H1 (cell line): Measurements from ENCODE around the gene OXCT2. TPM values are rescaled to one million over a fixed set of nuclear protein-coding genes. Genes with fewer than 3 reads are reported as not detected.

Experiments
- CTCF ChIA-PET: fragments of 300-600 bp; sonication (Branson Sonifier 250); formaldehyde crosslinking; loops from one replicate; lab custom pipeline; 2021; ENCODE audit not compliant: partially characterized antibody; lab: Charles Lee
- POLR2A ChIA-PET: fragments of 300-600 bp; sonication (Branson Sonifier 250); formaldehyde crosslinking; loops from one replicate; lab custom pipeline; 2021; ENCODE audit warnings: inconsistent platforms; ENCODE audit not compliant: partially characterized antibody; lab: Charles Lee
- DNase-seq, 2 experiments: peaks; one replicate each; pipeline versions ENCODE4 v3.0.0 to v3.0.0-alpha.2; 2010 to 2022; ENCODE audit warnings: low spot score in 2 of 2, low read depth in 1 of 2, mixed read lengths in 1 of 2
- FAIRE-seq: peaks from 2 replicates; lab custom pipeline; 2011; peaks lifted over from hg19 to GRCh38; lab: Jason Lieb, UNC
- H2AFZ ChIP-seq: 2 replicates; pipeline ENCODE4 v1.8.1; 2012; ENCODE audit warnings: low read length, inconsistent platforms
- H2AK5ac ChIP-seq: 2 replicates; pipeline ENCODE4 v1.6.1; 2013; ENCODE audit warnings: low read depth, low read length
- H2BK120ac ChIP-seq: replicated peaks from 2 replicates; pipeline ENCODE3; 2013; ENCODE audit warnings: low read depth, low read length, inconsistent platforms
- H2BK12ac ChIP-seq: 2 replicates; pipeline ENCODE4 v1.6.1; 2013; ENCODE audit warnings: low read depth, low read length
- H2BK15ac ChIP-seq: 2 replicates; pipeline ENCODE4 v1.6.1; 2013; ENCODE audit warnings: low read length
- H2BK20ac ChIP-seq: 2 replicates; pipeline ENCODE4 v1.6.1; 2013; ENCODE audit warnings: low read length
- H2BK5ac ChIP-seq: 2 replicates; pipeline ENCODE4 v1.6.1; 2013; ENCODE audit warnings: low read depth, low read length
- H3K14ac ChIP-seq: 2 replicates; pipeline ENCODE4 v1.6.1; 2013; ENCODE audit warnings: inconsistent platforms; ENCODE audit not compliant: insufficient read length
- H3K18ac ChIP-seq: 2 replicates; pipeline ENCODE4 v1.6.1; 2013; ENCODE audit warnings: low read length; ENCODE audit errors: extremely low read depth
- H3K23ac ChIP-seq: 2 replicates; pipeline ENCODE4 v1.6.1; 2013; ENCODE audit warnings: inconsistent platforms; ENCODE audit not compliant: insufficient read length
- H3K23me2 ChIP-seq: 2 replicates; pipeline ENCODE4 v1.6.1; 2013; ENCODE audit warnings: low read depth, low read length
- H3K27ac ChIP-seq: 2 replicates; pipeline ENCODE4 v1.6.1; 2011; ENCODE audit warnings: low read depth, low read length, inconsistent platforms
- H3K27me3 ChIP-seq, 4 experiments: replicated peaks in 1 of 4; 1 replicate in 1 of 4; 2 replicates in 3 of 4; pipeline versions ENCODE4 v1.6.1 to v1.8.1; 2011 to 2013; ENCODE audit warnings: low read length in 3 of 4, mild to moderate bottlenecking in 3 of 4, inconsistent platforms in 2 of 4, mixed read lengths in 2 of 4, moderate library complexity in 1 of 4; ENCODE audit not compliant: control insufficient read depth in 3 of 4, insufficient read depth in 3 of 4; ENCODE audit errors: extremely low read depth in 1 of 4
- H3K36me3 ChIP-seq, 4 experiments: 2 replicates each; pipeline versions ENCODE4 v1.6.1 to v1.8.1; 2011 to 2013; ENCODE audit warnings: mild to moderate bottlenecking in 4 of 4, low read length in 3 of 4, moderate library complexity in 2 of 4, control low read depth in 1 of 4, inconsistent platforms in 1 of 4; ENCODE audit not compliant: insufficient read depth in 4 of 4, control insufficient read depth in 2 of 4
- H3K4ac ChIP-seq: replicated peaks from 2 replicates; pipeline ENCODE3; 2013; ENCODE audit warnings: low read length, low read depth, mixed read lengths, inconsistent platforms; ENCODE audit not compliant: insufficient read length
- H3K4me1 ChIP-seq, 4 experiments: replicated peaks in 1 of 4; 1 replicate in 1 of 4; 2 replicates in 3 of 4; pipeline versions ENCODE4 v1.6.1 to v1.8.1; 2011 to 2013; ENCODE audit warnings: low read length in 3 of 4, inconsistent platforms in 2 of 4, mixed read lengths in 1 of 4; ENCODE audit not compliant: insufficient read depth in 4 of 4, control insufficient read depth in 3 of 4
- H3K4me2 ChIP-seq, 2 experiments: 2 replicates each; pipeline versions ENCODE4 v1.6.1 to v1.8.1; 2011 to 2013; ENCODE audit warnings: low read depth in 2 of 2, low read length in 2 of 2, control low read depth in 1 of 2, inconsistent platforms in 1 of 2, mild to moderate bottlenecking in 1 of 2; ENCODE audit not compliant: insufficient read depth in 1 of 2
- H3K4me3 ChIP-seq, 4 experiments: fragments of 200-600, 300-600 bp in 1 of 4; sonication (generic), shearing (Covaris generic), sonication (Bioruptor Twin) in 1 of 4; 2 replicates each; pipeline versions ENCODE4 v1.5.1 to v1.8.1; 2011 to 2016; ENCODE audit warnings: low read length in 4 of 4, low read depth in 3 of 4, control low read depth in 2 of 4, inconsistent platforms in 2 of 4, mild to moderate bottlenecking in 2 of 4, mixed read lengths in 1 of 4, moderate library complexity in 1 of 4; ENCODE audit not compliant: insufficient read depth in 2 of 4; ENCODE audit errors: extremely low read depth in 1 of 4
- H3K56ac ChIP-seq: replicated peaks from 2 replicates; pipeline ENCODE3; 2013; ENCODE audit warnings: low read depth, mild to moderate bottlenecking, mixed read lengths, low read length, inconsistent platforms; ENCODE audit not compliant: insufficient read length
- H3K79me1 ChIP-seq: 2 replicates; pipeline ENCODE4 v1.6.1; 2013; ENCODE audit warnings: low read depth, low read length, control low read depth
- H3K79me2 ChIP-seq, 2 experiments: 2 replicates each; pipeline versions ENCODE4 v1.6.1 to v1.8.1; 2012 to 2013; ENCODE audit warnings: low read length in 2 of 2, mild to moderate bottlenecking in 2 of 2, inconsistent platforms in 1 of 2; ENCODE audit not compliant: insufficient read depth in 2 of 2, control insufficient read depth in 1 of 2
- H3K9ac ChIP-seq, 4 experiments: replicated peaks in 1 of 4; 1 replicate in 1 of 4; 2 replicates in 3 of 4; pipeline versions ENCODE4 v1.6.1 to v1.8.1; 2011 to 2013; ENCODE audit warnings: low read depth in 3 of 4, low read length in 3 of 4, control low read depth in 2 of 4, mild to moderate bottlenecking in 2 of 4, moderate library complexity in 2 of 4, inconsistent platforms in 1 of 4; ENCODE audit errors: extremely low read depth in 1 of 4
- H3K9me3 ChIP-seq, 2 experiments: 2 replicates each; pipeline versions ENCODE4 v1.6.1 to v1.8.1; 2012 to 2013; ENCODE audit warnings: mild to moderate bottlenecking in 2 of 2, moderate library complexity in 2 of 2, control low read depth in 1 of 2, inconsistent platforms in 1 of 2, low read depth in 1 of 2, low read length in 1 of 2, mixed read lengths in 1 of 2; ENCODE audit not compliant: insufficient read depth in 2 of 2
- H4K20me1 ChIP-seq, 2 experiments: replicated peaks in 1 of 2; 2 replicates each; pipeline versions ENCODE3 to v1.8.1; 2011 to 2013; ENCODE audit warnings: inconsistent platforms in 2 of 2, low read length in 2 of 2, mild to moderate bottlenecking in 1 of 2; ENCODE audit not compliant: insufficient read depth in 2 of 2, control insufficient read depth in 1 of 2
- H4K5ac ChIP-seq: 2 replicates; pipeline ENCODE4 v1.6.1; 2013; ENCODE audit warnings: low read length, low read depth, mixed read lengths, inconsistent platforms; ENCODE audit not compliant: insufficient read length
- H4K8ac ChIP-seq: 2 replicates; pipeline ENCODE4 v1.8.0; 2013; ENCODE audit warnings: mild to moderate bottlenecking, moderate library complexity, low read length, inconsistent platforms; ENCODE audit not compliant: insufficient read depth; ENCODE audit errors: extremely low read depth
- H4K91ac ChIP-seq: replicated peaks from 2 replicates; pipeline ENCODE3; 2013; ENCODE audit warnings: low read length, mixed read lengths, inconsistent platforms; ENCODE audit not compliant: insufficient read length
- BRCA1 ChIP-seq: IDR thresholded peaks from 2 replicates; pipeline ENCODE4 v1.6.1; 2012; ENCODE audit warnings: low read depth, low read length, improper control_type of control experiment
- EGR1 ChIP-seq: IDR thresholded peaks from 2 replicates; pipeline ENCODE4 v1.6.1; 2011; ENCODE audit warnings: low read depth, low read length, borderline replicate concordance
- FOSL1 ChIP-seq: IDR thresholded peaks from 2 replicates; pipeline ENCODE4 v1.6.1; 2011; ENCODE audit warnings: mild to moderate bottlenecking, low read depth, low read length, moderate library complexity; ENCODE audit not compliant: insufficient read depth
- GABPA ChIP-seq: IDR thresholded peaks from 2 replicates; pipeline ENCODE4 v1.6.1; 2011; ENCODE audit warnings: mild to moderate bottlenecking, low read length, moderate library complexity, borderline replicate concordance; ENCODE audit not compliant: insufficient read depth
- KDM1A ChIP-seq: fragments of 200-600, 300-600 bp; sonication (generic); IDR thresholded peaks from 2 replicates; pipeline ENCODE4 v1.7.1; 2016; ENCODE audit warnings: mild to moderate bottlenecking, low read length, borderline replicate concordance
- NRF1 ChIP-seq: IDR thresholded peaks from 2 replicates; pipeline ENCODE4 v1.6.1; 2011; ENCODE audit warnings: mild to moderate bottlenecking, low read depth, low read length, improper control_type of control experiment
- POU5F1 ChIP-seq: IDR thresholded peaks from 2 replicates; pipeline ENCODE4 v1.6.1; 2011; ENCODE audit warnings: low read depth, mild to moderate bottlenecking, low read length, moderate library complexity
- RXRA ChIP-seq: IDR thresholded peaks from 2 replicates; pipeline ENCODE4 v1.6.1; 2011; ENCODE audit warnings: low read depth, mild to moderate bottlenecking, low read length, moderate library complexity; ENCODE audit not compliant: insufficient read depth
- SRF ChIP-seq: IDR thresholded peaks from 2 replicates; pipeline ENCODE4 v1.6.1; 2011; ENCODE audit warnings: mild to moderate bottlenecking, low read depth, low read length, moderate library complexity
- TBP ChIP-seq: IDR thresholded peaks from 2 replicates; pipeline ENCODE4 v1.6.1; 2011; ENCODE audit warnings: low read depth, low read length, improper control_type of control experiment
- WGBS, 2 experiments: shearing (Covaris generic) in 1 of 2; methylation state at CpG; one replicate each; pipeline versions ENCODE4 v1.1.6 to v1.1.7; 2013 to 2015; ENCODE audit warnings: low lambda C conversion rate in 2 of 2, mixed read lengths in 2 of 2, inconsistent platforms in 1 of 2, low coverage in 1 of 2, missing lambda C conversion rate in 1 of 2; ENCODE audit not compliant: insufficient replicate concordance in 2 of 2, insufficient coverage in 1 of 2, insufficient read length in 1 of 2; ENCODE audit errors: extremely low coverage in 1 of 2, missing lambda C conversion rate in 1 of 2; 5-methylcytosine and 5-hydroxymethylcytosine counted together
- polyA plus RNA-seq, 7 experiments: library from polyadenylated mRNA; depleted of rRNA in 3 of 7; stranded (reverse) in 5 of 7; unstranded in 2 of 7; fragments of >200 nt in 5 of 7; fragments of 200-250 nt in 2 of 7; gene quantifications; 1 replicate in 5 of 7; 2 replicates in 1 of 7; 4 replicates in 1 of 7; pipeline versions ENCODE4 v1.2.1 to v1.2.3, GENCODE V29; 2011 to 2013; ENCODE audit warnings: missing spikeins in 2 of 7, mixed read lengths in 2 of 7
- total RNA-seq: library from RNA; stranded (reverse); fragmentation: NEBNext Ultra II Directional; extraction: Animal tissue kit (Norgen Biotek cat#: 25700); gene quantifications from 2 replicates; pipeline ENCODE4 v1.2.1, GENCODE V29; 2021
- TF ChIP-seq, protein P1 (sequence below): IDR thresholded peaks from 2 replicates; pipeline ENCODE4 v1.6.1; 2011; ENCODE audit warnings: low read depth, mild to moderate bottlenecking, low read length; ENCODE audit not compliant: insufficient read depth
- TF ChIP-seq, protein P2 (sequence below): IDR thresholded peaks from 2 replicates; pipeline ENCODE4 v1.6.1; 2012; ENCODE audit warnings: low read length, inconsistent platforms

The OXCT2 gene
- total and polyA plus RNA-seq, 2 of the 8 experiments (the other 6 are each of a cell fraction or from before 2014, with no cell fraction given), result 2.6 to 2.9 TPM

DNA sequence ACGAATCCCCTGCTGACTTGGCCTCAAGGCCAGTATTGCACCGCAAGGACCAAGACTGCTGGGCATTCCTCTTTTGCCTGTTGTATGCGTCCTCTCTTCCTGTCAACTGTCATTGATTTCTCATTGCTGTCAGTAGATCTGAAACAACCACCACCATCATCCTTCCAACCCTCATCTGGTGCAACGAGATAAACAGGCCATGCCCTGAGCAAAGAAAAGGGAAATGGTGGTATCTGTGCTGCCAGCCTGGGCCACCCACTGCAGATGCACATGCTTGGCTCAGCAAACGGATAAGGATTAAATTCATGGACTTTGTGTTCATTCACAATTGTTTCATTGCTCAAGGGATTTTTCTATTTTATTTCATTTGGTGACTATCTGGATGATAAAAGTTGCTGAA lies 13.6 kb downstream of the OXCT2 start:
- Histone ChIP-seq H4K8ac (no peak overlapping the region), H2AFZ (no peak overlapping the region), H2BK20ac (no peak overlapping the region), H3K79me2 (no peaks in the 10 kb centered on the region), H3K36me3 (peaks cover 8 to 27% (median 12%) of the 10 kb centered on the region in 4 experiments; a peak in 7 of 8 replicates), H3K27me3 (no peaks in the 10 kb centered on the region), H3K56ac (no peak overlapping the region), H3K9me3 (peaks cover 5 to 12% of the 10 kb centered on the region in 2 experiments; a peak in 1 of 4 replicates), H3K18ac (no peak overlapping the region), H2BK5ac (no peak overlapping the region), H3K9ac (no peak overlapping the region), H3K23ac (no peak overlapping the region), H3K4me2 (no peak overlapping the region), H3K4me1 (no peaks in the 10 kb centered on the region), H2BK15ac (no peak overlapping the region), H3K4ac (no peak overlapping the region), H3K27ac (no peak overlapping the region), H4K91ac (no peak overlapping the region), H3K79me1 (no peaks in the 10 kb centered on the region), H3K4me3 (no peak overlapping the region), H4K20me1 (peaks cover 0 to 8% of the 10 kb centered on the region in 2 experiments), H2BK12ac (no peak overlapping the region), H3K14ac (no peak overlapping the region), H2AK5ac (no peak overlapping the region), H3K23me2 (no peaks in the 10 kb centered on the region), H2BK120ac (no peak overlapping the region), H4K5ac (no peak overlapping the region)
- POLR2A ChIA-PET, result no interaction called here
- CTCF ChIA-PET, result interaction anchor here (1.0 kb wide), 1 partner anchor 38 kb away, joined by 4 read pairs; no protein-coding TSS in a partner anchor
- DNase-seq (no peak), FAIRE-seq (no peak)
- 94% methylated on average over 5 of the region's 5 CpGs; no CpG with 5 or more reads in 1 of the 2 experiments for WGBS, 2 experiments
- TF ChIP-seq, protein P1, sequence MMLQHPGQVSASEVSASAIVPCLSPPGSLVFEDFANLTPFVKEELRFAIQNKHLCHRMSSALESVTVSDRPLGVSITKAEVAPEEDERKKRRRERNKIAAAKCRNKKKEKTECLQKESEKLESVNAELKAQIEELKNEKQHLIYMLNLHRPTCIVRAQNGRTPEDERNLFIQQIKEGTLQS, result no peak
- TF ChIP-seq EGR1 (no peak), FOSL1 (no peak), TBP (no peak), SRF (no peak), RXRA (no peak), BRCA1 (no peak), POU5F1 (no peak), GABPA (no peak), NRF1 (no peak), KDM1A (no peak)
- TF ChIP-seq, protein P2, sequence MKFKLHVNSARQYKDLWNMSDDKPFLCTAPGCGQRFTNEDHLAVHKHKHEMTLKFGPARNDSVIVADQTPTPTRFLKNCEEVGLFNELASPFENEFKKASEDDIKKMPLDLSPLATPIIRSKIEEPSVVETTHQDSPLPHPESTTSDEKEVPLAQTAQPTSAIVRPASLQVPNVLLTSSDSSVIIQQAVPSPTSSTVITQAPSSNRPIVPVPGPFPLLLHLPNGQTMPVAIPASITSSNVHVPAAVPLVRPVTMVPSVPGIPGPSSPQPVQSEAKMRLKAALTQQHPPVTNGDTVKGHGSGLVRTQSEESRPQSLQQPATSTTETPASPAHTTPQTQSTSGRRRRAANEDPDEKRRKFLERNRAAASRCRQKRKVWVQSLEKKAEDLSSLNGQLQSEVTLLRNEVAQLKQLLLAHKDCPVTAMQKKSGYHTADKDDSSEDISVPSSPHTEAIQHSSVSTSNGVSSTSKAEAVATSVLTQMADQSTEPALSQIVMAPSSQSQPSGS, result no peak
